Activated CD8-positive, alpha-beta memory T cell treated with anti-CD3 and anti-CD28 coated beads, Interleukin-2, amount 50 U/mL, for 48 hours (primary cell): Measurements from ENCODE around the gene TEKT5.
"Not testable (repeated sequence)": the region's sequence is repeated elsewhere in the genome, so short reads cannot be mapped to it uniquely, and the experiment has no call there.

Experiments
- DNase-seq: peaks from one replicate; pipeline ENCODE4 v3.0.0-alpha.2; 2020

The TEKT5 gene

GRCh38 chr16:10694830-10695229, at the start of gene TEKT5:
TSS of gene TEKT5 (minus strand) at chr16:10694930. CDS start at chr16:10694873, 57 bp downstream.
- DNase-seq, result no peak

- peak; percentile 99 for DNase-seq
Measured at GRCh38 chr16:10743610-10744369, 49.1 kb upstream of the TEKT5 start, which contains the start of gene NUBP1. TSS of gene NUBP1 (plus strand) at chr16:10743842. CDS start at chr16:10743864, 22 bp downstream.

GRCh38 chr16:10743227-10743609, 48.5 kb upstream of the TEKT5 start:
- DNase-seq, result no peak

GRCh38 chr16:10741844-10742243, 47.1 kb upstream of the TEKT5 start:
- DNase-seq, result peak; percentile 37

GRCh38 chr16:10741249-10741648, 46.5 kb upstream of the TEKT5 start:
- not testable (repeated sequence) for DNase-seq

GRCh38 chr16:10740845-10741208, 46.1 kb upstream of the TEKT5 start:
- peak; percentile 44 for DNase-seq

- DNase-seq, result peak; percentile 47
Measured at GRCh38 chr16:10740000-10740844, 45.5 kb upstream of the TEKT5 start.

GRCh38 chr16:10738231-10739077, 43.7 kb upstream of the TEKT5 start:
- peak; percentile 63 for DNase-seq

- DNase-seq, result peak; percentile 74
Measured at GRCh38 chr16:10737068-10737625, 42.4 kb upstream of the TEKT5 start.

- DNase-seq, result no peak
Measured at GRCh38 chr16:10731790-10732189, 37.1 kb upstream of the TEKT5 start.

GRCh38 chr16:10729104-10730048, 34.6 kb upstream of the TEKT5 start:
- DNase-seq, result no peak

- no peak for DNase-seq
Measured at GRCh38 chr16:10728003-10728887, 33.5 kb upstream of the TEKT5 start.

- DNase-seq, result no peak
Measured at GRCh38 chr16:10708969-10709368, 14.2 kb upstream of the TEKT5 start.

GRCh38 chr16:10699756-10700155, 5.0 kb upstream of the TEKT5 start:
- DNase-seq, result no peak

- DNase-seq, result no peak
Measured at GRCh38 chr16:10694306-10694705, 424 bp downstream of the TEKT5 start.

- DNase-seq, result no peak
Measured at GRCh38 chr16:10693889-10694288, 841 bp downstream of the TEKT5 start.

GRCh38 chr16:10692470-10692869, 2.3 kb downstream of the TEKT5 start:
- no peak for DNase-seq

GRCh38 chr16:10688726-10689125, 6.0 kb downstream of the TEKT5 start:
- DNase-seq, result no peak

GRCh38 chr16:10688291-10688690, 6.4 kb downstream of the TEKT5 start:
- DNase-seq, result no peak

GRCh38 chr16:10685709-10686108, 9.0 kb downstream of the TEKT5 start:
- DNase-seq, result no peak
